GM21423 (cell line): Measurements from ENCODE around the gene AKAP13.

Source experiments
- ATAC-seq: cut with Tn5 transposase; IDR thresholded peaks from one replicate; pipeline ENCODE4 v1.9.1; 2021; ENCODE audit warnings: mild to moderate bottlenecking, moderate library complexity; ENCODE audit not compliant: unreplicated experiment

AKAP13 gene

GRCh38 chr15:85587707-85588411 is 207.5 kb downstream of the AKAP13 start:
- ATAC-seq = no peak

- no peak for ATAC-seq
Measured at GRCh38 chr15:85588677-85589076, 208.3 kb downstream of the AKAP13 start.

- ATAC-seq = no peak
Measured at GRCh38 chr15:85589851-85590250, 209.4 kb downstream of the AKAP13 start.

GRCh38 chr15:85591622-85592021 is 211.2 kb downstream of the AKAP13 start:
- ATAC-seq = no peak

GRCh38 chr15:85592148-85592547 is 211.7 kb downstream of the AKAP13 start:
- no peak for ATAC-seq

GRCh38 chr15:85593809-85594445 is 213.5 kb downstream of the AKAP13 start:
- ATAC-seq = no peak

- ATAC-seq = no peak
Measured at GRCh38 chr15:85595804-85596536, 215.6 kb downstream of the AKAP13 start.

GRCh38 chr15:85597155-85597815 is 216.9 kb downstream of the AKAP13 start:
- ATAC-seq = no peak

GRCh38 chr15:85598219-85598618 is 217.8 kb downstream of the AKAP13 start:
- no peak for ATAC-seq

GRCh38 chr15:85598718-85599398 is 218.5 kb downstream of the AKAP13 start:
- ATAC-seq = no peak

GRCh38 chr15:85600001-85600400 is 219.6 kb downstream of the AKAP13 start:
- ATAC-seq = no peak

- no peak for ATAC-seq
Measured at GRCh38 chr15:85603160-85603559, 222.8 kb downstream of the AKAP13 start.

GRCh38 chr15:85603703-85604102 is 223.3 kb downstream of the AKAP13 start:
- ATAC-seq = no peak

GRCh38 chr15:85604194-85604593 is 223.8 kb downstream of the AKAP13 start:
- no peak for ATAC-seq

GRCh38 chr15:85606738-85607137 is 226.3 kb downstream of the AKAP13 start:
- no peak for ATAC-seq

- ATAC-seq = no peak
Measured at GRCh38 chr15:85607141-85607806, 226.9 kb downstream of the AKAP13 start.

GRCh38 chr15:85607842-85608241 is 227.4 kb downstream of the AKAP13 start:
- ATAC-seq = no peak

- no peak for ATAC-seq
Measured at GRCh38 chr15:85609492-85609891, 229.1 kb downstream of the AKAP13 start.

- no peak for ATAC-seq
Measured at GRCh38 chr15:85611361-85611760, 231.0 kb downstream of the AKAP13 start.

GRCh38 chr15:85614059-85614458 is 233.7 kb downstream of the AKAP13 start:
- no peak for ATAC-seq
